Urothelium cell line (cell line): ENCODE measurements around the gene HK1.

Source experiments
- DNase-seq: peaks from one replicate; pipeline ENCODE4 v3.0.0; 2011; ENCODE audit warnings: low spot score, mixed read lengths
- FAIRE-seq: peaks from 2 replicates; lab custom pipeline; 2011; peaks lifted over from hg19 to GRCh38; lab: Jason Lieb, UNC

HK1 gene

GRCh38 chr10:69366738-69367137, 88.4 kb downstream of the HK1 start:
- FAIRE-seq (no peak), DNase-seq (no peak)

- no peak for DNase-seq
- FAIRE-seq = no peak
Measured at GRCh38 chr10:69367469-69367868, 89.2 kb downstream of the HK1 start.

GRCh38 chr10:69372126-69372980, 94.1 kb downstream of the HK1 start:
- no peak for FAIRE-seq
- no peak for DNase-seq

- FAIRE-seq = peak; percentile 67
- no peak for DNase-seq
Measured at GRCh38 chr10:69374242-69374641, 95.9 kb downstream of the HK1 start.

- peak; percentile 74 for FAIRE-seq
Measured at GRCh38 chr10:69374931-69375306, 96.6 kb downstream of the HK1 start.

GRCh38 chr10:69375307-69376151, 97.2 kb downstream of the HK1 start:
- FAIRE-seq = peak; percentile 87
- peak; percentile 93 for DNase-seq

More at GRCh38 chr10:69374931-69375306, 96.6 kb downstream of the HK1 start:
- DNase-seq = no peak

- no peak for DNase-seq
- FAIRE-seq = peak; percentile 79
Measured at GRCh38 chr10:69376662-69377061, 98.4 kb downstream of the HK1 start.

- FAIRE-seq = no peak
- no peak for DNase-seq
Measured at GRCh38 chr10:69377191-69377590, 98.9 kb downstream of the HK1 start.

- no peak for FAIRE-seq
- DNase-seq = no peak
Measured at GRCh38 chr10:69377933-69378332, 99.6 kb downstream of the HK1 start.

- no peak for FAIRE-seq
- no peak for DNase-seq
Measured at GRCh38 chr10:69379800-69380199, 101.5 kb downstream of the HK1 start.

- DNase-seq = peak; percentile 66
- peak; percentile 13 for FAIRE-seq
Measured at GRCh38 chr10:69382382-69383117, 104.3 kb downstream of the HK1 start.

GRCh38 chr10:69383558-69383957, 105.3 kb downstream of the HK1 start:
- FAIRE-seq (no peak), DNase-seq (no peak)

GRCh38 chr10:69384320-69384719, 106.0 kb downstream of the HK1 start:
- DNase-seq = no peak
- FAIRE-seq = peak; percentile 17

- DNase-seq (no peak), FAIRE-seq (no peak)
Measured at GRCh38 chr10:69385454-69386350, 107.4 kb downstream of the HK1 start.

GRCh38 chr10:69387500-69387899, 109.2 kb downstream of the HK1 start:
- DNase-seq (no peak), FAIRE-seq (no peak)

GRCh38 chr10:69388488-69388887, 110.2 kb downstream of the HK1 start:
- FAIRE-seq (no peak), DNase-seq (no peak)

- no peak for DNase-seq
- no peak for FAIRE-seq
Measured at GRCh38 chr10:69389827-69390490, 111.7 kb downstream of the HK1 start.

GRCh38 chr10:69391158-69391557, 112.9 kb downstream of the HK1 start:
- no peak for FAIRE-seq
- DNase-seq = no peak

GRCh38 chr10:69392481-69393000, 114.2 kb downstream of the HK1 start:
- DNase-seq (peak; percentile 91), FAIRE-seq (peak; percentile 83)
